ENCODE measurements around the gene MYRF. TPM values are rescaled to one million over a fixed set of nuclear protein-coding genes. Genes with fewer than 3 reads are reported as not detected.
A peak's percentile ranks its signal among the peaks of the same experiment; 100 is the strongest.

Gene MYRF
- total and polyA plus RNA-seq, 2 of the 13 experiments (the other 11 are each of a cell fraction or from before 2014, with no cell fraction given) = 10.2 to 25.9 TPM

DNA sequence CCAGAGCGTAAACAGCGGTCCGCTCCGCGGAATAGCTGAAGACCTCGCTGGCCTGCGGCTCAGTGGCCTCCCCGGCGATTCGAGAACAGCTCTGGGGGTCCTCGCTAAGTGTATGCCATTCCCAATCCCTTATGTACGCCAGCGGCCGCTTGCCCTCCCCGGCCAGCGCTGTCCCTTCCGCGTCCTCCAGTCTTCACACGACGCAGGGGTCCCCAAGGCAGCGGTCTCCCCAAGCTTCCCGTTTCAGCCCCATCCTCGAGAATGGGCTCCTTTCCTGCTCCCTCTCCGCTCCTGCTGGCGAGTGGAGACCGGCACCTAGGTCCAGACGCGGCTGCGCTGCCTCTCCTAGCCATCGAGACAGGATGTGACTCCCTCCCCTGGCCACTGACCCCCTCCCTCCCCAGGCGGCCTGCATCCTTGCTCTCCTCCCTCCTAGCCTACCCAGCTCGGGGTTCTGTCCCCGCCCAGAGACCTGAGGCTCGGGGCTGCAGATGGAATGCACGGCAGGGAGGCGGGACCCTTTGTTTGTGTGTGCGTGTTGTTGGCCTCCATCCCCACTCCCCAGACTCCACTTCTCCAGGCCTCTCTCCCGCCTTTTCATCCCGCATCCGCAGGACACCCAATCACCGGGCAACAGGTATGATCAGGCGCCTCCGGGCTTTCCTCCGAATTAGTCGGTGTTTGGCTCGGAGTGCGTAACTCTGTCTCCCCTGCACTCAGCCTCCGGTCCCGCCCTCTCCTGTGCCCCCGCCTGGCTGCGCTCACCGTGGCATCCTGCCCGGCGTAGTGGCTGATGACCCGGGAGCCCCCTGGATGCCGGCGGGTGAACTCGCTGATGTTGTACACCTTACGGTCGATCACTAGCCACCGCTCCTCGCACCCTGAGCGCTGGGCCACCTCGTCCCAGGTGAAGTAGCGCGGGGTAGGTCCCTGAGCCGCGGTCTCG is 63.6 kb downstream of the MYRF start (continued):
- TF ChIP-seq YEATS4 (CRISPR knock-in tag; IDR thresholded peaks at IDR 0.05; ENCODE audit: borderline replicate concordance) (no peak), AGO2 (optimal IDR thresholded peaks at IDR 0.05; ENCODE audit: low read depth, low read length) (peak; percentile 51), GZF1 (CRISPR knock-in tag; IDR thresholded peaks at IDR 0.05) (no peak), ZNF136 (CRISPR knock-in tag; IDR thresholded peaks at IDR 0.05; ENCODE audit: low read depth) (no peak), ZNF766 (CRISPR knock-in tag; IDR thresholded peaks at IDR 0.05; ENCODE audit: borderline replicate concordance) (0 out of 2 replicates have a peak, but pooled peaks have one; percentile 84), ATF5 (CRISPR knock-in tag; IDR thresholded peaks at IDR 0.05; ENCODE audit: low read depth) (no peak; the same call in 1 of the 2 replicates), ZNF646 (CRISPR knock-in tag; IDR thresholded peaks at IDR 0.05) (no peak), DBP (CRISPR knock-in tag; IDR thresholded peaks at IDR 0.05; ENCODE audit: not compliant biosample characterization) (no peak), SPEN (CRISPR knock-in tag; IDR thresholded peaks at IDR 0.05; ENCODE audit: low read depth) (no peak), MXD4 (CRISPR knock-in tag; IDR thresholded peaks at IDR 0.05) (no peak), ATAD3A (CRISPR knock-in tag; IDR thresholded peaks at IDR 0.05) (no peak), ZNF879 (CRISPR knock-in tag; IDR thresholded peaks at IDR 0.05) (no peak), RFX1 (IDR thresholded peaks at IDR 0.05) (no peak)

Data from HepG2 (cell line).